ENCODE data around the gene LRRC8E.
"Not testable (repeated sequence)": the region's sequence is repeated elsewhere in the genome, so short reads cannot be mapped to it uniquely, and the experiment has no call there.

Gene LRRC8E

DNA sequence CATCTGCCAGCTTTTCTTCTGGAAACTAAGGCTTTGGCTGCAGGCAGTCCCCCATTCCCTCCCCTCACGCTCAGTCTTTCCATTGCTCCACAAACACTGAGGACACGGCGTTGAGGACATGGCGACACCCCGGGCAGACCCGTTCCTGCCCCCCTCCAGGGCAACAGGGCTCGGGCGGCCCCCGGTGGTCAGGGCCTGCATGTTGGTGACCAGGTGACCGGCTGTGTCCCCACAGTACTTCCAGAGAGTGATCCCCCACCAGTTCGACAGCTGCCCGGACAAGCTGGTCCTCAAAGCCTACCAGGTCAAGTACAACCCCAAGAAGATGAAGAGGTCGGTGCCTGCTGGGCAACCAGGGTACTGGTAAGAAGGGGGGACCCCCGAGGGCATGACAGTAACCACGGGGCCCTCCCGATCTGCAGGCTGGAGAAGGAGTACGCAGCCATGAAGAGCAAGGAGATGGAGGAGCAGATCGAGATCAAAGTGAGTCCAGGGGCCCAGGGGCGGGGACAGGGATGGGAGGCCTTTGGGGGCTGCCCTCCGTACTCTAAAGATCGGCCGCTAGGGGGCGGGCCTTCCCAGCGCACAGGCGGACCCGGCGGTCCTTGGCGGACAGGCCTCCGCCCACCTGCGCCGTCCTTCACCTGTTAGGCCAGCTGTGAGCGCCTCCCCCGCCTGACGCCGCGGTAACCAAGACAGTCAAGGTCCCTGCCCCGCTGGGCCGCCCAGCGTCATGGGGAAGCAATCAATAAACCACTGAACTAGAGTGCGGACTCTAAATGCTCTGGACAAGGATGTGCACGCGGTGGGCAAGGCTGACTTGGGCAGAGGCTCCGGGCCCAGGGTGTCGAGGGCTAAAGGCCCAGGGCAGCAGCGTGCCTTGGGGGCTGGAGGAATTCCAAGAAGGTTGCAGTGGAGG lies 35.2 kb upstream of the LRRC8E start:
- DNase-seq: peak in 38 of 42 donors; percentile 51 to 89 (median 75)
- intact Hi-C loops (cut with DNase I): no loop called here

DNA sequence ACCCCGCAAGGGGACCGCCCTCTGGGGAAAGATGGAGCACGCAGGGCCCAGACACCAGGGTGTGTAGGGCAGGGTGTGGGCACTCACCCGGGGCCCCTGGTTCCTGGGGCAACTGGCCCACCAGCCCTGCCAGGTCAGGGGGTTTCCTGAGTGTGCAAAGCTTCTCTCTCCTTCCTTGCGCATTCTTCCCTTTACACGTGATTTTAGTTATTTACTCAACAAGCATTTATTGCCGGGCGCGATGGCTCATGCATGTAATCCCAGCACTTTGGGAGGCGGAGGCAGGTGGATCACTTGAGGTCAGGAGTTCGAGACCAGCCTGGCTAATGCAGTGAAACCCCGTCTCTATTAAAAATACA lies 34.6 kb upstream of the LRRC8E start:
- intact Hi-C loops (cut with DNase I): no loop called here
- peak in 1 of 42 donors; percentile 20 for DNase-seq

DNA sequence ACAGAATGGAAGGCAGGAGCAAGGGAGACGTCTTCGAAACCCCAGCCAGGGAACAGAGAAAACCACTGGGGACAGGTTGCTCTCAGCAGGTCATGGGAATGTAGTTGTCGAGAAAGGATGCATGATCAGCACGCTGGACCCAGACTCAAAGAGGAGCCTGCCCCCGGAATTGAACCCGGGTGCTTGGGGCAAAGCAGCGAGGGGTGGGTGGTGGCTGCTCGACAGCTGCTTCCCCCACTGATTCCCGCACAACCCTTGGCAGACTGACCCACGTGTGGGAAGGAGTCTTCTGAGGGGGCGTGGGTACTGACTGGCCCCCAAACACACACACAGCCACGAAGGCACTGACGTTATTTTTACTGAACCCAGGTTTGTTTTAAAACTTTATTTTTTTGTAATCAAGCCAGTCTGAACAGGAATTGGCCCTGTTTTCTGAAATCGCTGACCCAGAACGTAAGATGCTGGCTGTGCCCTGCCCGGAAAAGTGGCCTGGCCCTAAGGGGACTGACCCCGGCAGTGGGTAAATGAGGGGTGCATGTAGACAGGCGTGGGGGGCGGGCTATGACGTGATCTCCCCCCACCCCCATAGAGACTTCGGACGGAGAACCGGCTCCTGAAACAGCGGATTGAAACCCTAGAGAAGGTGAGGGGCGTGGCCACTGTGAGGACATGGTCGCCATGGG lies 32.7 kb upstream of the LRRC8E start:
- DNase-seq: no peak
- intact Hi-C loops (cut with DNase I): no loop called here

DNA sequence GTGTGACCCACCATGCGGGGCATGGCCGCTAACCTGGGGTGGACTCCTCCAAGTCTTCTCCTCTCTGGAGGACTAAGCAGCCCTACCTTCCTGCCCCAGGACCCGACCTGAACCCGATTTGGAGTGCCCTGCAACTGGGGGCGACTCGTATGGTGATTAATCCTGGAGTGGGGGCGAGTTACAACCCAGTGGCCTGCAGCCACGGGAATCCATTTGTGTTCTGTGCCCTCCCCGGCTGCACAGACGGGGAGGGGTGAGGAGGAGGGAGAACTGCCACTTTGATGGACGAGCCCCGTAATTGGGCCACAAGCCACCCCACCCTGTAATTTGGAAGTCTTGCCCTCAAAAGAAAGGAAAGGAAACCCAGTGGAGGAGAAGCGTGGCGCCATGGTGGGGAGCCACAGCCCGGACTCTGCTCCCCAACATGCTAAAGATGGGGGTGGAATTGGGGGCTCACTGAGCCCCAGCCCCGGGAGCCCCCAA lies 32.2 kb upstream of the LRRC8E start:
- peak in 2 of 42 donors; percentile 17 to 28 for DNase-seq
- intact Hi-C loops (cut with DNase I): no loop called here

DNA sequence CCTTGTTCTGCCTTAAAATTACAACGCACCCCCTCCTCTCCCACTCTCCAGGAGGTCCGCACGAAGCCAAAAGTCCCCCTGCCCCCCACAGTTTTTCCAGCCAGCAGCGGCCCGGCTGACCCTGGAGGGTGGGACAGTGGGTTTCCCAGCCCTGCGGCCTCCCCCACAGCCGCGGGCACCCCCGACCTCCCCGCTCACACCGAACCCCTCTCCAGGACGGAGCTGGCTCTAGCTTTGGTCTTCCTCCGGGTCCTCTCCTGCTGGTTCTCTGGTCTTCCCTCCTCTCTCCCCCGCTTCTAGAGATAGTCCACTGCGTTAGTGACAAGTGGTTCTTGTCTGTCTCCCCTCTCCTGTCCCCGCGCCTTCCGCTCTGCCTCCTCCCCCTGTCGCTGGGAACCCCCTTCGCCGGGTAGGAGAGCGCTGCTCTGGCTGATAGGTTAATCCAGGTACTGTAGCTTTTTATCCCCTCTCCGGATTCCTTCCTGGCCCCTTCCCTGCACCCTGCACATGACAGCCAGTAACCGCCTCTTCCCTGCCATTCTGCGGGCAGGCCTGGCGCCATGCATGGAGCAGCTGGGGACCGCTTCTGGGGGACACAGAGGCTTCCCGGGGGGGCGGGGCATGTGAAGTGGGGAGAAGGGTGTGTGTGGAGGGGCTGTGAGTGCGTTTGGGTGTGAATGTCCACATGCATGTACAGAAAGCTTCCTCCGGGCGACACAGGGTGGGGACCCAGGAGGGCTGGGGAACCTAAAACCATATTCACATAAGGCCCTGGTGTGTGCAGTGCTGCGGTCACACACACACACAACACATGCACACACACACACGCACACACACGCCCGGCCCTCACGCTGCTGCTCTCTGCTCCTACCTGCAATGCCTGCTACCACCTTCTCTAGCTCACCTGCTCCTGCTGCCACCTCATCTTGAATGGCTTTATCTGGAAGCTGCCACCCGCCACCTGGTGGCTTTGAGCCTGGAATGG lies 31.3 kb upstream of the LRRC8E start:
- intact Hi-C loops (cut with DNase I): no loop called here
- DNase-seq: peak in 1 of 42 donors; percentile 18

DNA sequence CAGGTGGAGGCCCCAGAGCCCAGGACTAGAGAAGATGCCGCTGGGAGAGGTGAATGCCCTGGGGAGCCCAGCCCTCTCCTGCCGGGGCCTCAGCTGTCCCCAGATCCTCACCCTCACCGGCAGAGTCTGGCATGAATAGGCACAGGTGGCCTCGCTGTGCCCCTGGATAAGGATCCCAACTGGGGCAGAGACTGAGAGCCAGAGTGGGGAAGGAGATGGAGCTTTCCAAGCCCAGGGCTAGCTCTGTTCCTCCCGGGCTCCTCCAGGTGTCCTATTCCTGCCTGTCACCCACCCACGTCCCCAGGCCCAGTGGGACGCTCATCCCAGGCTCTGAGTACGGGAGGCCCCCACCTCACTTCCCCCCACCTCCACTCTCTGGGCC lies 30.6 kb upstream of the LRRC8E start:
- DNase-seq: no peak
- intact Hi-C loops (cut with DNase I): no loop called here

DNA sequence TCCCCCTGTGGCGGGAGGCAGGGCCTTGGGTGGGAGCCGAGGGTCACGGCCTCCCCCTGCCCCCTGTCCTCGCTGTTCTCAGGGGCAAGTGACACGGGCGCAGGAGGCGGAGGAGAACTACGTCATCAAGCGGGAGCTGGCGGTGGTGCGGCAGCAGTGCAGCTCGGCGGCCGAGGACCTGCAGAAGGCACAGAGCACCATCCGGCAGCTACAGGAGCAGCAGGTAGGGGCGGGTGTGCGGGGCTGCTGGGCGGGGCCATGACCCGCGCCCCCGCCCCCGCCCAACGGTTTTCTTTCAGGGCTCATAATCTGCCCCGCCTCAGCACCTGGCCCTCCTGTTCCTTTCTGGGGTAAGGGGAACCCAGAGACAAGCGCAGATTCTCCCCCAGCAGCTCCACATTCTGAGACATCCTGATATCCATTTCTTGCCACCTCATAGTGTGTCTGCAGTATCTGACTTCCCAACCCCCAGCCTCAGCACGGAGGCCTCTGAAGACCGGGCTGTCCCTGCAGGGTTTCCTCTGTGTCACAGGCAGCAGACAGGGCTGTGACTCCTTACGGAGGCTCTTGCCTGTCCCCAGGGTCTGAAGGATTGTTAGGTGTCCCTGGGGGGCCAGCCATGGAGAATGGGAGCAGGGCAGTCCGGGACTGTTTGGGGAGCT lies 30.1 kb upstream of the LRRC8E start:
- intact Hi-C loops (cut with DNase I): no loop called here
- peak in 17 of 42 donors; percentile 29 to 83 (median 64) for DNase-seq

DNA sequence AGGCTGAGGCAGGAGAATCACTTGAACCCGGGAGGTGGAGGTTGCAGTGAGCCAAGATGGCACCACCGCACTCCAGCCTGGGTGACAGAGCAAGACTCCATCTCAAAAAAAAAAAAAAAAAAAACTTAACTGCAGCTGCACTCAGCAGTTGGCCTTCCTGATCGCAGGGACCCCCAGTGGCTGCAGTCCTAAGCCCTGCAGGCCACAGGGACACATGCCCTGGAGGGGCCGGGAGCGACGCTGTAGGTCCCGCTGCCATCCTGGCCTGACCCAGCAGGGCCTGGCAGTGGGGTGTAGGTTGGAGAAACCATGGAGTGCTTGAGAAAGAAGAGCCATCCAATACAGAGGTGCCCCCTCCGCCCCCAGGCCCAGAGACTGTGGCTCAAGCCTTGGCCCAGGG lies 29.2 kb upstream of the LRRC8E start:
- DNase-seq; intact Hi-C loops (cut with DNase I): not testable (repeated sequence)

DNA sequence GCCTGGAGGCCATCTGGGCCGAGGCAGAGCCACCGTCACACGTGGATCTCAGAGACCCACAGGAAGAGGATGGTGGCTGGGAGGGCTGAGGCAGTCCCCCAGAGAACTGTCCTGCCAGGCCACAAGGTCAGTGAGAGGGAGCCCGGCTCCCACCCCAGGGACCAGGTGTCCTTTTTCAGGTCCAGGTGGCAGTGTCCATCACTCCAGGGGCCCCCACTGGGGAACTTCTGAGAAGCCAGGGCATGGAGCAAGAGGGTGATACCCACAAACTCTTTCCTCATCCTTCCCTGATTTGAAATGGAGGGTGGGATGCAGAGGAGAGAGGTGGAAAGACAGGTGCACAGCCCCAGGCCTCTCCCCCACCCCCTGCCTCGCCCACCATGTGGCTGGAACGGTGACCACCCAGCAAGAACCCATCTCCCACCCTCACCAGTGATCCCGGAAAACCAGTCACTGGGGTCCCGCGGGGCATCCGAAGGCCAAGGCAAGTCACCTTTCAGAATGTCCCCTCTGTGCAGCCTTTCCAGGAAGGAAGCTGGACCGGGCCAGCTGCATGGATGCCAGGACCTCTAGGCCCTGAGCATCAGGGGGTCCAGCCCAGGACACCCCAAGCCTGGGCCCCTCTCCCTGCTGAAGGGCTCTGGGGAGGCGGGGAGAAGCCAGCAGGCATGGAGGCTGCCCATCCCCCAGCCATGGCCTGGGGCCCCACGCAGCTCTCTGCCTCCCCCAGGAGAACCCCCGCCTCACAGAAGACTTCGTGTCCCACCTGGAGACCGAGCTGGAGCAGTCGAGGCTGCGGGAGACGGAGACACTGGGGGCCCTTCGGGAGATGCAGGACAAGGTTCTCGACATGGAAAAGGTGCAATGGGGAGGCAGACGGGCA lies 28.2 kb upstream of the LRRC8E start:
- intact Hi-C loops (cut with DNase I): loop anchor here (5.0 kb wide), 1 partner anchor 42 kb away; the partner anchor contains the start of gene MAP2K7
- peak in 1 of 42 donors; percentile 15 for DNase-seq

DNA sequence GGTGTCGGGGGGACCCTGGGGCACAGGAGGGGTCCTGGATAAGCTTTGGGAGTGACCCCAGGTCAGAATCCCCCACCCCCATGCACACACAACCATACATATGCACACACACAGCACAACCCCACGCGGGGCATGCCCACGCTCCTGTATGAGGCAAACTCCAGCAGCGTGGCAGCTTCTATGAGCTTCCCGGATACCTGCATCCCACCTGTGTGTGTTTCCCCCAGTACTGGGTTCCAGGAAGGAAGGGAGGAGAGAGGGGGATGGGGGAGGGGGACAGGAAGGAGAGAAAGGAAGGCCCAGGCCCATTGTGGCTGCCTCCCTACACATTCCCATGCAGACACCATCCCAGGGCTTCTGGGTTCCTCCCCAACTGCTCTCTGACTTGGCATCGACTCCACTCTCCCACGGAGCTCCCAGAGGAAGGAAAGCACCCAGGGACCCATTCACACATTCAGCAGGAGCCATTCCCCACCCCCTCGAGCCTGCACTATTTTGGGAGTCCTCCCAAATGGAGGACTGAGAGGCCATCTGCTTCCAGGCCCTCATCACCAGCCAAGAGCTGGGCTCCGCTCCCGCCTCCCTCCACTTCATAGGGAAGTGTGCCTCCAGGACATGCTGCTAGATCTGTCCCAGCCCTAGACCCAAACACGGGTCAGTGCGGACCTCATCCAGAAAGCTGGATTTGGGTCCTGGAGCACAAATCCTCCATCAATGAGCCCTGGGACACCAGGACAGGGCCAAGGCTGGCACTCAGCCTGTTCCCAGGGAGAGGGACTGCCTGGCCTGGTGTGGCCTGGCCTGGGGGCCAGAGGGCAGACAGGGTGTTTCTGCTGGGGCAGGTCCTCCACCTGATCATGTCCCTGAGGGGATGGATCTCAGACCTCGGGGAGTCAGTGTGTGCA lies 27.3 kb upstream of the LRRC8E start:
- intact Hi-C loops (cut with DNase I): loop anchor here (5.0 kb wide), 1 partner anchor 41 kb away; the partner anchor contains the start of gene MAP2K7
- peak in 24 of 42 donors; percentile 30 to 77 (median 58) for DNase-seq

DNA sequence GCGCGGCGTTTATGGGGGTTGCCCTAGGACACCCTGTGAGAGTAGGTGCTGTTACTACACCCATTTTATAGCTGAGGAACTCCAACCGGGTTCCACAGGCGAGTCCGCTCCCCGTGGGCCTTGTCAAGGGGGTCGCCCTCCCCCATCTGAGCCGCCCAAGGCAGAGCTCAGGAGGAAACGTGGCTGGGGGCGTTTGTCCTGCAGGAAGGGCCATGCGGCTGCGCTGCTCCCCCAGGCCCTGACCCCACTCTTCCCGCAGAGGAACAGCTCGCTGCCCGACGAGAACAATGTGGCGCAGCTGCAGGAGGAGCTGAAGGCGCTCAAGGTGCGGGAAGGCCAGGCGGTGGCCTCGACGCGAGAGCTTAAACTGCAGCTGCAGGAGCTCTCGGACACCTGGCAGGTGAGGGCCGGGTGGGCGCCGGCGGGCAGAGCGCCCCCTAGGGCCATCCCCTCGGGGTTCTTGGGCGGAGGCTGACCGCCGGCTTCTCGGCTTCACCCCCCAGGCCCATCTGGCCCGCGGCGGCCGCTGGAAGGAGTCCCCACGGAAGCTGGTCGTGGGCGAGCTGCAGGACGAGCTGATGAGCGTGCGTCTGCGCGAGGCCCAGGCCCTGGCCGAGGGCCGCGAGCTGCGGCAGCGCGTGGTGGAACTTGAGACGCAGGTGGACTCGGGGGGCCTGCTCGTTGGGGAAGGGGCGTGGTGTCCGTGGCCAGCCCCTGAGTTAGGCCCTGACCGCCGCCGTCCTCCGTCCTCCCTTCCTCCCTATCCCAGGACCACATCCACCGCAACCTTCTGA lies 26.5 kb upstream of the LRRC8E start:
- intact Hi-C loops (cut with DNase I): loop anchor here (5.0 kb wide), 1 partner anchor 40 kb away; the partner anchor contains the start of gene MAP2K7
- DNase-seq: peak in 1 of 42 donors; percentile 17

DNA sequence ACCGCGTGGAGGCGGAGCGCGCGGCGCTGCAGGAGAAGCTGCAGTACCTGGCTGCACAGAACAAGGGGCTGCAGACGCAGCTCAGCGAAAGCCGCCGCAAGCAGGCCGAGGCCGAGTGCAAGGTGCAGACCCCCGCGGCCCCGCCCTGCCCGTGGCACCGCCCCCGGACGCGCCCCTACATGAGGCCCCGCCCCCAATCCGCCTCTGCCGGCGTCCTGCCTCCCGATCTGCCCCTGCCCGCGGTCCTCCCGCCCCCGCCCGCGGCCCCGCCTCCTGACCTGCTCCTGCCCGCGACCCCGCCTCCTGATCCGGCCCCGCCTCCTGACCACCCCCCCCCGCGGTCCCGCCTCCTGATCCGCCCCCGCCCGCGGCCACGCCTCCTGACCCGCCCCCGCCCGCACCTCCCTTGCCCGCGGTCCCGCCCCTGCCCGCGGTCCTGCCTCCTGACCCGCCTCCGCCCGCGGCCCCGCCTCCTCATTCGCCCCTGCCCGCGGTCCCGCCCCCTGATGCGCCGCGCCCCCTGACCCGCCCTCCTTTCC lies 25.8 kb upstream of the LRRC8E start:
- DNase-seq: peak in 24 of 42 donors; percentile 39 to 76 (median 58)
- intact Hi-C loops (cut with DNase I): loop anchor here (5.0 kb wide), 1 partner anchor 40 kb away; the partner anchor contains the start of gene MAP2K7

DNA sequence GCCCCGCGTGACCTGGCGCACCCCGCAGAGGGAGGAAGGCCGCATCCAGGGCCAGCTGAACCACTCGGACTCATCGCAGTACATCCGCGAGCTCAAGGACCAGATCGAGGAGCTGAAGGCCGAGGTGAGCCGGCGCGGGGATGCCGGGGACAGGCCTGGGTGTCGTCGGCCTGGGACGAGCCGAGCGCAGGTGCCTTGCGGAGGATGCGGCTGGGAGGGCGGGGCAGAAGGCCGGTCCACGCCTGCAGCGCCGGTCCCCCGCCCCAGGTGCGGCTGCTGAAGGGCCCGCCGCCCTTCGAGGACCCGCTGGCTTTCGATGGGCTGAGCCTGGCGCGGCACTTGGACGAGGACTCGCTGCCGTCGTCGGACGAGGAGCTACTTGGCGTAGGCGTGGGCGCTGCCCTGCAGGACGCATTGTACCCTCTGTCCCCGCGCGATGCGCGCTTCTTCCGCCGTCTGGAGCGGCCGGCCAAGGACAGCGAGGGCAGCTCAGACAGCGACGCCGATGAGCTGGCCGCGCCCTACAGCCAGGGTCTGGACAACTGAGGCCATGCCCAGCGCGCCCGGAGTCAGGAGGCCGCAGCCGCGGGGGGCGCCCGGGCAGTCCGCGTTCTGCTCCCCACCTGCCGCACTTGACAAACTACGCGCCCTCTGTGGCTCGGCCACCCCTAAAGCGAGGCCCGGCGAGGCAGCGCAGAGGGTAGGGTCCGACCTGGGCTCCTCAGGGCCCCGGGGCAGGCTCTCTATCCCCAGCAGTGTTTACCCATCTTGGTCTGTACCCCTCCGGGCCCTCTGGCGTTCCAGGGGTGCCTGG lies 24.9 kb upstream of the LRRC8E start:
- DNase-seq: peak in 1 of 42 donors; percentile 17
- intact Hi-C loops (cut with DNase I): loop anchor here (5.0 kb wide), 1 partner anchor 39 kb away; the partner anchor contains the start of gene MAP2K7

Data from head of caudate nucleus (tissue), 42 donors.